T-helper 9 cell (primary cell): ENCODE measurements around the gene EFCC1.
"Not testable (repeated sequence)": the region's sequence is repeated elsewhere in the genome, so short reads cannot be mapped to it uniquely, and the experiment has no call there.

Experiments
- DNase-seq: peaks from one replicate; pipeline ENCODE4 v3.0.0-alpha.2; 2020

Gene EFCC1

GRCh38 chr3:129085818-129086217 is 84.7 kb downstream of the EFCC1 start:
- DNase-seq = no peak

GRCh38 chr3:129087138-129087702 is 86.1 kb downstream of the EFCC1 start:
- no peak for DNase-seq

DNA sequence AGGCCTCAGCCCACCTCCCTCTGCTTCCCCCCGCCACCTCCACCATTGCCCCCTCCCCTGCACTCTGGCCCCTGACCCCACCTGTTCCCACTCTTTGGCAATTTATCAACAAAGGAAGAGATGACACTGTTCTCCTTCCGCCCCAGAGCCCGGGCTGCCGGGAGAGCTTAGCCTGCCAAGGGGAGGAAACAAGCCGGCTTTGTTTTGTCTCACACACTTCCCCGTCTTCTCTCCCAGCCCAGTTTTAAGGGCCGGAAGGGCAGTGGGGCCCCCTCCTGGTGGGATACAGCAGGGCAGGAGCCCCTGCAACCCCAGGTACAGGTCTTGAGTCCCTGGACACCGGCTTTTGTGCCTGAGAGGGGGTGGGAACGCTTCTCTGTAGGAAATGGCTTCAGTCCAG is 86.8 kb downstream of the EFCC1 start:
- DNase-seq = not testable (repeated sequence)

DNA sequence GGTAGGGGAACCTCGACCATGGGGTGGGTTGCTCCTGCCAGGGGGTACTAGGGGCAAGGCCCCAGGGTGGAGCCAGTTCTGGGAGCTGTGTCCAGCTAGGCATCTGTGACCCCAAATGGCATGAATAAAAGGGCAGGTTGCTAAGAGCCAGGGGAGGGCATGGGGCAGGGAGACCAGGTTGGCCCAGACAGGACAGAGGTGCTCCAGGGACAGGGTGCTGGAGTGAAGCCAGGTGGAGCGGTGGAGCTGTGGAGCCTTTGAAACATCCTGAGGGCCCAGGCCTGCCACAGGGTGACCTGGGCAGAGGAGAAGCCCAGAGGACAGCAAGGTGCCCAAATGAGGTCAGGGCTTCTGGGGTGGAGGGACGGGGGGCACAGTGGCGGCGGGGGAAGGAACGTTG is 87.2 kb downstream of the EFCC1 start:
- not testable (repeated sequence) for DNase-seq
